HL-60 (cell line): ENCODE measurements around the gene ESRRG.

Experiments used
- DNase-seq, 2 experiments: peaks; one replicate each; pipeline ENCODE4 v3.0.0-alpha.2; 2010 to 2020; ENCODE audit warnings: low read depth in 1 of 2, low spot score in 1 of 2
- H3K27ac ChIP-seq: fragments of 250-450 bp; sonication (Bioruptor Pico); replicated peaks from 2 replicates; pipeline ENCODE4 v1.5.1; 2020; ENCODE audit warnings: mild to moderate bottlenecking, moderate library complexity
- H3K27me3 ChIP-seq: fragments of 250-450 bp; sonication (Bioruptor Pico); 2 replicates; pipeline ENCODE4 v1.5.1; 2021; ENCODE audit warnings: mild to moderate bottlenecking, moderate library complexity; ENCODE audit not compliant: insufficient read depth, poor library complexity, severe bottlenecking
- H3K4me3 ChIP-seq: replicated peaks from 2 replicates; pipeline ENCODE4 v1.5.1; 2011; ENCODE audit warnings: mild to moderate bottlenecking, control low read depth, low read length; ENCODE audit not compliant: insufficient read depth
- GABPA ChIP-seq: IDR thresholded peaks from 2 replicates; pipeline ENCODE4 v1.6.1; 2012; ENCODE audit warnings: low read depth
- POLR2AphosphoS5 ChIP-seq: IDR thresholded peaks from 2 replicates; pipeline ENCODE4 v1.6.1; 2012; ENCODE audit warnings: low read depth
- SPI1 ChIP-seq: IDR thresholded peaks from 2 replicates; pipeline ENCODE4 v1.6.1; 2012; ENCODE audit warnings: low read depth, mild to moderate bottlenecking, borderline replicate concordance
- TF ChIP-seq, protein P1 (sequence below): IDR thresholded peaks from 2 replicates; pipeline ENCODE4 v1.6.1; 2012; ENCODE audit warnings: low read depth; ENCODE audit not compliant: insufficient replicate concordance
- TF ChIP-seq, protein P2 (sequence below): IDR thresholded peaks from one replicate; pipeline ENCODE4 v1.5.1; 2011; ENCODE audit warnings: low read length, control low read depth, inconsistent platforms; ENCODE audit not compliant: insufficient read depth

The ESRRG gene

DNA sequence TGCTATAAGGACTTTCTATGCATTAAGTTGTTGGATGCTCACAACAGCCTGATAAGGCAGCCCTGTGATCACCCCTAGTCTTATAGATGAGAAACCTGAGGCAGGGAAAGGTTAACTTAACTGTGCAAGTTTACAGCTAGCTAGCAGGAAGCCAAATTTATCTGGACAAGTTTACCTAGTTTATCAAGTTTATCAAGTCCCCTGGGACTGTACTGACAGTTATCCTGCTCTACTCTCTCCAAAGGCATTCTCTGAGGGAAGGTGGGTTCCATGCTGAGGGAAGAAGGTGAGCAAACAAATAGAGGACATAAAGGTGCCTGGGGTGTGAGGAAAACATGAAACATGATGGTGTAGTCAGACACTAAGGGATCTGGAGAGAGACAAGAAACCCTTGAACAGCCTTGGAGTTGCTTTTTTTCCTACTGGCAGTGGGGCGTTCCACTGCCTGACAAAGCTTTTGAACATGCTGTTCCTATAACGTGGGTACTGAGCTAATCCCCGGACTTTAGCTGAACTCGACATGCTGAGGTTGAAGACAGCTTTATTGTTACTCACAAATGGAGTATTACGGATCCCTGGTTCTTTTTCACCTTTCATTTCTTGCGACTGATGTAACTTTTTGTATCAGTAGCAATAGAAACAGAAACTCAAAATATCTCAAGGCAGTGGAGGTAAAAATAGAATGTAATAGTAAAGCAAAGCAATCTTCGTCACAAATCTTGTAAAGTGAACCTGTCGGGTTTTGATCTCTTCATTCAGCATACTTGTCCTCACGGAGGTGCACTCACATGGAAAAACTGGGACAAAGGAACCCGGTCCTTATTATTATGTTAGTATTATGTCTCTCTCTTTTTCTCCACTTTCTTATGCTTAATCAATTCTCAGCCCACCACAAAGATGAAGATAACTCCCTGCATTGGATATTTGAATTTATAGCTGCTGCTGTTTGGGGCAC is 42.4 kb upstream of the ESRRG start:
- no peak for DNase-seq
- no peak overlapping the region for H3K27ac ChIP-seq
- TF ChIP-seq GABPA = no peak
- TF ChIP-seq, protein P1, sequence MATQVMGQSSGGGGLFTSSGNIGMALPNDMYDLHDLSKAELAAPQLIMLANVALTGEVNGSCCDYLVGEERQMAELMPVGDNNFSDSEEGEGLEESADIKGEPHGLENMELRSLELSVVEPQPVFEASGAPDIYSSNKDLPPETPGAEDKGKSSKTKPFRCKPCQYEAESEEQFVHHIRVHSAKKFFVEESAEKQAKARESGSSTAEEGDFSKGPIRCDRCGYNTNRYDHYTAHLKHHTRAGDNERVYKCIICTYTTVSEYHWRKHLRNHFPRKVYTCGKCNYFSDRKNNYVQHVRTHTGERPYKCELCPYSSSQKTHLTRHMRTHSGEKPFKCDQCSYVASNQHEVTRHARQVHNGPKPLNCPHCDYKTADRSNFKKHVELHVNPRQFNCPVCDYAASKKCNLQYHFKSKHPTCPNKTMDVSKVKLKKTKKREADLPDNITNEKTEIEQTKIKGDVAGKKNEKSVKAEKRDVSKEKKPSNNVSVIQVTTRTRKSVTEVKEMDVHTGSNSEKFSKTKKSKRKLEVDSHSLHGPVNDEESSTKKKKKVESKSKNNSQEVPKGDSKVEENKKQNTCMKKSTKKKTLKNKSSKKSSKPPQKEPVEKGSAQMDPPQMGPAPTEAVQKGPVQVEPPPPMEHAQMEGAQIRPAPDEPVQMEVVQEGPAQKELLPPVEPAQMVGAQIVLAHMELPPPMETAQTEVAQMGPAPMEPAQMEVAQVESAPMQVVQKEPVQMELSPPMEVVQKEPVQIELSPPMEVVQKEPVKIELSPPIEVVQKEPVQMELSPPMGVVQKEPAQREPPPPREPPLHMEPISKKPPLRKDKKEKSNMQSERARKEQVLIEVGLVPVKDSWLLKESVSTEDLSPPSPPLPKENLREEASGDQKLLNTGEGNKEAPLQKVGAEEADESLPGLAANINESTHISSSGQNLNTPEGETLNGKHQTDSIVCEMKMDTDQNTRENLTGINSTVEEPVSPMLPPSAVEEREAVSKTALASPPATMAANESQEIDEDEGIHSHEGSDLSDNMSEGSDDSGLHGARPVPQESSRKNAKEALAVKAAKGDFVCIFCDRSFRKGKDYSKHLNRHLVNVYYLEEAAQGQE = no peak
- TF ChIP-seq POLR2AphosphoS5 = no peak
- no peak for TF ChIP-seq SPI1
- TF ChIP-seq, protein P2, sequence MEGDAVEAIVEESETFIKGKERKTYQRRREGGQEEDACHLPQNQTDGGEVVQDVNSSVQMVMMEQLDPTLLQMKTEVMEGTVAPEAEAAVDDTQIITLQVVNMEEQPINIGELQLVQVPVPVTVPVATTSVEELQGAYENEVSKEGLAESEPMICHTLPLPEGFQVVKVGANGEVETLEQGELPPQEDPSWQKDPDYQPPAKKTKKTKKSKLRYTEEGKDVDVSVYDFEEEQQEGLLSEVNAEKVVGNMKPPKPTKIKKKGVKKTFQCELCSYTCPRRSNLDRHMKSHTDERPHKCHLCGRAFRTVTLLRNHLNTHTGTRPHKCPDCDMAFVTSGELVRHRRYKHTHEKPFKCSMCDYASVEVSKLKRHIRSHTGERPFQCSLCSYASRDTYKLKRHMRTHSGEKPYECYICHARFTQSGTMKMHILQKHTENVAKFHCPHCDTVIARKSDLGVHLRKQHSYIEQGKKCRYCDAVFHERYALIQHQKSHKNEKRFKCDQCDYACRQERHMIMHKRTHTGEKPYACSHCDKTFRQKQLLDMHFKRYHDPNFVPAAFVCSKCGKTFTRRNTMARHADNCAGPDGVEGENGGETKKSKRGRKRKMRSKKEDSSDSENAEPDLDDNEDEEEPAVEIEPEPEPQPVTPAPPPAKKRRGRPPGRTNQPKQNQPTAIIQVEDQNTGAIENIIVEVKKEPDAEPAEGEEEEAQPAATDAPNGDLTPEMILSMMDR = no peak
- no peaks in the 10 kb centered on the region for H3K27me3 ChIP-seq
- no peak overlapping the region for H3K4me3 ChIP-seq

DNA sequence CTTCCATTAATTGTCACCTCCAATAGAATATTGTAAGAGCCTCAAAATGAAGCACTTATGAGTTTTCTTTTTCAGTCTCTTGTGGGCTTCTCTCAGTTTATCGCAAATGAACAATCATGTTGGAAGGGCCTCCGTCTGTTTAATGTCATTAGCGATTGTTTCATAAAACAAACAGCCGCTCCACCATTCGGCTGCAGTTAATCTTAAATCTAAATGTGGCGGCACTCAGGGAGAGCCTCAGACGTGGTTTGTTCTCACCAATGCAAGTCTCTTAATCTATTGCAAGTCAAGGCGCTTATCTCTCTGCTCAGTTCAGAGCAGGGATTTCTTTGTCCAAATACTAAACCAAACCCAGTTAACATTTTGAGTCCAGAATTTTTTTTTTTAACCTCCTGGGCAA is 34.9 kb upstream of the ESRRG start:
- no peak overlapping the region for H3K4me3 ChIP-seq
- TF ChIP-seq, protein P1 = no peak
- TF ChIP-seq POLR2AphosphoS5 (no peak), GABPA (no peak), SPI1 (no peak)
- TF ChIP-seq, protein P2 = no peak
- no peaks in the 10 kb centered on the region for H3K27me3 ChIP-seq
- DNase-seq = no peak
- H3K27ac ChIP-seq = no peak overlapping the region

DNA sequence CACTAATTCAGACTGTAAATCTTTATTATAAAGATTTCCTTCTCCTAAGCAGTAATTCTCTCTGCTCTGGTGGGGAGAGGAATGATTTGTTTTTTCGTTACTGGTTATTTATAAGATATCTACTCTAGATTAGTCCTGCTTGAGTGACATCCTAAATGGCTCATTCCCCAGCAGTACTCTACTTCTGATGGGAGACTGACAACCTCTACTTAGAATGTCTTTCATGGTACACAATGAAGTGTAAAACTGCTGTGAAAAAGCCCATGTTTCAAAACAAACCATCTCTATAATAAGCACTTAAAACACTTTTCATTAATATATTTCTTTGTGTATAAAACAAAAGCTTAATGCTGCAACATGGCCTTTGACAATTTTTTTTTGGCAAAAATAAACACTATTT is 33.9 kb upstream of the ESRRG start:
- Histone ChIP-seq H3K4me3 (no peak overlapping the region), H3K27ac (no peak overlapping the region), H3K27me3 (no peaks in the 10 kb centered on the region)
- TF ChIP-seq POLR2AphosphoS5 (no peak), GABPA (no peak), SPI1 (no peak)
- TF ChIP-seq, protein P1 = no peak
- TF ChIP-seq, protein P2 = no peak
- DNase-seq = no peak
